Motor neuron (in vitro differentiated cells): ENCODE results near the gene MYH6. TPM values are rescaled to one million over a fixed set of nuclear protein-coding genes. Genes with fewer than 3 reads are reported as not detected.
"Not testable (repeated sequence)": the region's sequence is repeated elsewhere in the genome, so short reads cannot be mapped to it uniquely, and the experiment has no call there.

Source experiments
- ATAC-seq, 8 experiments: fragments of 200-7000 bp; cut with Tn5 transposase; replicated peaks in 6 of 8; 2 replicates each; pipeline ENCODE4 v1.8.0; 2021; ENCODE audit warnings: mild to moderate bottlenecking in 8 of 8, moderate library complexity in 8 of 8
- H3K27ac ChIP-seq, 2 donors: fragments of 250-450 bp; sonication (Bioruptor Pico); 2 replicates each; pipeline ENCODE4 v1.9.0; 2021; ENCODE audit warnings: antibody characterized with exemption in 2 of 2, mild to moderate bottlenecking in 2 of 2, moderate library complexity in 1 of 2
- H3K4me1 ChIP-seq, 2 donors: fragments of 250-450 bp; sonication (Bioruptor Pico); replicated peaks in 1 of 2; 2 replicates each; pipeline ENCODE4 v1.6.1; 2021; ENCODE audit warnings: antibody characterized with exemption in 2 of 2, mild to moderate bottlenecking in 2 of 2, moderate library complexity in 1 of 2
- H3K4me3 ChIP-seq, 5 donors: fragments of 250-450 bp; sonication (Bioruptor Pico); 2 replicates each; pipeline ENCODE4 v1.9.0; 2021; ENCODE audit warnings: antibody characterized with exemption in 5 of 5, mild to moderate bottlenecking in 5 of 5, moderate library complexity in 4 of 5
- WGBS, 10 experiments: fragments of 450-650 bp; shearing (Covaris generic); methylation state at CpG; one replicate each; pipeline ENCODE4 v1.0.0; 2022; 5-methylcytosine and 5-hydroxymethylcytosine counted together
- in situ Hi-C, 9 experiments: fragments of 400-800 bp; cut with MboI; loops; one replicate each; pipeline ENCODE4 v1.15.0; 2021; ENCODE audit warnings: low sequenced_read_pairs in 9 of 9, low pct_unique_long_range_greater_than_20kb in 2 of 9; ENCODE audit not compliant: unreplicated experiment in 9 of 9
- total RNA-seq, 8 experiments: library from RNA; unstranded; fragments of 300-600 nt; gene quantifications; 2 replicates each; pipeline versions ENCODE4 v1.2.3 to v1.2.4, GENCODE V29; 2022

MYH6 gene
- total RNA-seq, 8 experiments from 2014 or later = 0.05 to 0.47 (median 0.14) TPM; not detected in 3

- H3K4me3 ChIP-seq = no peak overlapping the region
- in situ Hi-C loops = no loop called here
- peaks cover 29 to 31% of the 10 kb centered on the region in 2 donors for H3K4me1 ChIP-seq
- WGBS, 10 experiments = 56 to 100% (median 77%) methylated on average over 1 to 15 of the region's 17 CpGs
- ATAC-seq = no peak
- no peak overlapping the region for H3K27ac ChIP-seq
Measured at GRCh38 chr14:23432102-23432925, 24.2 kb upstream of the MYH6 start.

- H3K27ac ChIP-seq = no peak overlapping the region
- no peak overlapping the region for H3K4me3 ChIP-seq
- WGBS, 10 experiments = 60 to 100% (median 81%) methylated on average over 3 to 6 of the region's 10 CpGs; no CpG with 5 or more reads in 6 of the 10 experiments
- in situ Hi-C loops = no loop called here
- ATAC-seq = no peak
- peaks cover 20 to 23% of the 10 kb centered on the region in 2 donors for H3K4me1 ChIP-seq
Measured at GRCh38 chr14:23431486-23431885, 23.4 kb upstream of the MYH6 start.

- peaks cover 12 to 15% of the 10 kb centered on the region in 2 donors for H3K4me1 ChIP-seq
- in situ Hi-C loops = no loop called here
- peak in 5 of 8 experiments; percentile 97 to 99 (median 99) for ATAC-seq
- 0 to 14% (median 0%) methylated on average over 1 of the region's 2 CpGs; no CpG with 5 or more reads in 5 of the 10 experiments for WGBS, 10 experiments
- no peak overlapping the region for H3K27ac ChIP-seq
- no peak overlapping the region for H3K4me3 ChIP-seq
Measured at GRCh38 chr14:23430723-23431085, 22.6 kb upstream of the MYH6 start.

- H3K4me3 ChIP-seq = no peak overlapping the region
- 0 to 100% (median 70%) methylated on average over 1 to 9 of the region's 10 CpGs; no CpG with 5 or more reads in 3 of the 10 experiments for WGBS, 10 experiments
- in situ Hi-C loops = no loop called here
- no peak for ATAC-seq
- peaks cover 8 to 10% of the 10 kb centered on the region in 2 donors for H3K4me1 ChIP-seq
- no peak overlapping the region for H3K27ac ChIP-seq
Measured at GRCh38 chr14:23430016-23430722, 22.1 kb upstream of the MYH6 start.

- Histone ChIP-seq H3K4me1 (peaks cover 8 to 10% of the 10 kb centered on the region in 2 donors), H3K4me3 (no peak overlapping the region), H3K27ac (no peak overlapping the region)
- WGBS, 10 experiments = 0 to 100% (median 60%) methylated on average over 1 to 4 of the region's 13 CpGs; no CpG with 5 or more reads in 3 of the 10 experiments
- in situ Hi-C loops = no loop called here
- ATAC-seq = no peak
Measured at GRCh38 chr14:23428686-23429495, 20.8 kb upstream of the MYH6 start.

GRCh38 chr14:23425798-23426197, 17.7 kb upstream of the MYH6 start:
- H3K4me1 ChIP-seq, H3K4me3 ChIP-seq, ATAC-seq, in situ Hi-C loops, H3K27ac ChIP-seq: not testable (repeated sequence)
- 60 to 94% (median 70%) methylated on average over 1 to 3 of the region's 6 CpGs; no CpG with 5 or more reads in 6 of the 10 experiments for WGBS, 10 experiments

GRCh38 chr14:23425169-23425568, 17.1 kb upstream of the MYH6 start:
- no peak overlapping the region for H3K27ac ChIP-seq
- in situ Hi-C loops = no loop called here
- no peak for ATAC-seq
- 45 to 70% (median 50%) methylated on average over 1 to 5 of the region's 10 CpGs; no CpG with 5 or more reads in 5 of the 10 experiments for whole genome bisulfite sequencing, 10 experiments
- H3K4me3 ChIP-seq = no peak overlapping the region
- H3K4me1 ChIP-seq = peaks cover 0 to under 1% of the 10 kb centered on the region in 2 donors

GRCh38 chr14:23423657-23424056, 15.6 kb upstream of the MYH6 start:
- in situ Hi-C loops = no loop called here
- no peak for ATAC-seq
- H3K4me3 ChIP-seq = no peak overlapping the region
- H3K4me1 ChIP-seq = no peaks in the 10 kb centered on the region
- 0 to 100% (median 81%) methylated on average over 1 to 5 of the region's 6 CpGs; no CpG with 5 or more reads in 4 of the 10 experiments for WGBS, 10 experiments
- no peak overlapping the region for H3K27ac ChIP-seq

- Histone ChIP-seq H3K4me1 (no peaks in the 10 kb centered on the region), H3K27ac (no peak overlapping the region), H3K4me3 (no peak overlapping the region)
- in situ Hi-C loops = no loop called here
- ATAC-seq = no peak
Measured at GRCh38 chr14:23421594-23421993, 13.5 kb upstream of the MYH6 start.

GRCh38 chr14:23419646-23420045, 11.6 kb upstream of the MYH6 start:
- H3K27ac ChIP-seq, in situ Hi-C loops, ATAC-seq, H3K4me1 ChIP-seq, H3K4me3 ChIP-seq: not testable (repeated sequence)
- WGBS, 10 experiments = 0 to 40% methylated on average over 1 of the region's 17 CpGs; no CpG with 5 or more reads in 8 of the 10 experiments

GRCh38 chr14:23418021-23418420, 9.9 kb upstream of the MYH6 start:
- no peak overlapping the region for H3K27ac ChIP-seq
- in situ Hi-C loops = no loop called here
- no peak overlapping the region for H3K4me3 ChIP-seq
- WGBS, 10 experiments = 65 to 100% (median 70%) methylated on average over 4 to 13 of the region's 21 CpGs; no CpG with 5 or more reads in 5 of the 10 experiments
- no peak for ATAC-seq
- H3K4me1 ChIP-seq = no peaks in the 10 kb centered on the region

GRCh38 chr14:23417269-23417668, 9.2 kb upstream of the MYH6 start:
- ATAC-seq = not testable (repeated sequence)

GRCh38 chr14:23416801-23417200, 8.7 kb upstream of the MYH6 start:
- Histone ChIP-seq H3K27ac (no peak overlapping the region), H3K4me1 (no peaks in the 10 kb centered on the region), H3K4me3 (no peak overlapping the region)
- 0 to 71% (median 63%) methylated on average over 1 to 7 of the region's 11 CpGs; no CpG with 5 or more reads in 7 of the 10 experiments for WGBS, 10 experiments
- in situ Hi-C loops = no loop called here
- ATAC-seq = no peak

More at GRCh38 chr14:23417269-23417668, 9.2 kb upstream of the MYH6 start:
- H3K27ac ChIP-seq, H3K4me1 ChIP-seq, in situ Hi-C loops, H3K4me3 ChIP-seq: not testable (repeated sequence)
- WGBS, 10 experiments = 90% methylated on average over 2 of the region's 12 CpGs; no CpG with 5 or more reads in 9 of the 10 experiments
